GM12878 (cell line): ENCODE measurements around the gene SEC14L1. TPM values are rescaled to one million over a fixed set of nuclear protein-coding genes. Genes with fewer than 3 reads are reported as not detected.

Source experiments
- ATAC-seq: fragments of 200-7000 bp; cut with Tn5 transposase; 3 replicates; pipeline ENCODE4 v1.9.1; 2020; ENCODE audit warnings: mild to moderate bottlenecking, moderate library complexity
- BruUV-seq: library from RNA; stranded (reverse); fragments of 400-500 nt; replicated peaks from 2 replicates; lab custom pipeline; 2021; lab: Mats Ljungman, UMichigan
- CTCF ChIA-PET: fragments of 300-600 bp; sonication (Branson Sonifier 250); formaldehyde crosslinking; extraction: SDS; loops from one replicate; lab custom pipeline; 2021; ENCODE audit warnings: inconsistent platforms; lab: Yijun Ruan, JAX
- POLR2A ChIA-PET: fragments of 350-600 bp; formaldehyde crosslinking; extraction: SDS; loops from one replicate; lab custom pipeline; 2021; ENCODE audit warnings: inconsistent platforms; lab: Charles Lee
- RAD21 ChIA-PET: fragments of 300-600 bp; sonication (Branson Sonifier 250); formaldehyde crosslinking; loops from one replicate; lab custom pipeline; 2023; ENCODE audit warnings: antibody characterized with exemption; ENCODE audit not compliant: unreplicated experiment; lab: Charles Lee
- SMC1A ChIA-PET: fragments of 300-600 bp; sonication (Branson Sonifier 250); formaldehyde crosslinking; loops from one replicate; lab custom pipeline; 2023; ENCODE audit not compliant: unreplicated experiment, uncharacterized antibody; lab: Charles Lee
- DNase-seq: peaks from one replicate; pipeline ENCODE4 v3.0.0-alpha.2; 2011; ENCODE audit warnings: low read depth, low spot score
- FAIRE-seq: peaks from 3 replicates; lab custom pipeline; 2011; peaks lifted over from hg19 to GRCh38; lab: Jason Lieb, UNC
- H2AFZ ChIP-seq: 2 replicates; pipeline ENCODE4 v1.6.0; 2011; ENCODE audit warnings: low read depth, low read length, control low read depth; ENCODE audit not compliant: control insufficient read depth
- H3K27ac ChIP-seq: 2 replicates; pipeline ENCODE4 v1.5.1; 2011; ENCODE audit warnings: control low read depth; ENCODE audit not compliant: control insufficient read depth, insufficient read depth
- H3K27me3 ChIP-seq, 2 experiments: replicated peaks in 1 of 2; 2 replicates each; pipeline versions ENCODE4 v1.6.0 to v1.6.1; 2011; ENCODE audit warnings: low read length in 1 of 2; ENCODE audit not compliant: control insufficient read depth in 2 of 2, insufficient read depth in 2 of 2
- H3K36me3 ChIP-seq, 2 experiments: 2 replicates each; pipeline ENCODE4 v1.5.1; 2011; ENCODE audit warnings: low read length in 1 of 2; ENCODE audit not compliant: control insufficient read depth in 2 of 2, insufficient read depth in 2 of 2
- H3K4me1 ChIP-seq: 2 replicates; pipeline ENCODE4 v1.6.1; 2011; ENCODE audit warnings: mild to moderate bottlenecking, low read length, moderate library complexity, mixed read lengths; ENCODE audit not compliant: control insufficient read depth, insufficient read depth
- H3K4me2 ChIP-seq: 2 replicates; pipeline ENCODE4 v1.6.0; 2011; ENCODE audit warnings: control low read depth; ENCODE audit not compliant: control insufficient read depth, insufficient read depth
- H3K4me3 ChIP-seq: fragments of 200-600 bp; sonication (generic); 2 replicates; pipeline ENCODE4 v1.5.1; 2016
- H3K79me2 ChIP-seq: 2 replicates; pipeline ENCODE4 v1.6.0; 2011; ENCODE audit warnings: low read length; ENCODE audit not compliant: control insufficient read depth, insufficient read depth
- H3K9ac ChIP-seq: 2 replicates; pipeline ENCODE4 v1.8.0; 2011; ENCODE audit warnings: low read length, control low read depth, mixed read lengths; ENCODE audit not compliant: control insufficient read depth, insufficient read depth
- H3K9me3 ChIP-seq: replicated peaks from 3 replicates; pipeline ENCODE4 v1.5.1; 2011; ENCODE audit warnings: mild to moderate bottlenecking, low read length; ENCODE audit not compliant: control insufficient read depth, insufficient read depth
- H4K20me1 ChIP-seq: 2 replicates; pipeline ENCODE4 v1.6.0; 2011; ENCODE audit not compliant: control insufficient read depth, insufficient read depth
- ATF3 ChIP-seq: IDR thresholded peaks from 2 replicates; pipeline ENCODE4 v1.6.1; 2011; ENCODE audit warnings: low read depth, mild to moderate bottlenecking, low read length, moderate library complexity, borderline replicate concordance; ENCODE audit errors: extremely low read depth
- EGR1 ChIP-seq, 2 experiments: IDR thresholded peaks; 1 replicate in 1 of 2; 2 replicates in 1 of 2; pipeline ENCODE4 v1.6.1; 2011 to 2012; ENCODE audit warnings: low read depth in 2 of 2, low read length in 2 of 2, borderline replicate concordance in 1 of 2, mild to moderate bottlenecking in 1 of 2, moderate library complexity in 1 of 2
- GABPA ChIP-seq: IDR thresholded peaks from 2 replicates; pipeline ENCODE4 v1.6.1; 2014; ENCODE audit warnings: antibody characterized with exemption, low read depth, mild to moderate bottlenecking, inconsistent platforms
- IRF4 ChIP-seq: IDR thresholded peaks from 2 replicates; pipeline ENCODE4 v1.6.1; 2011; ENCODE audit warnings: low read depth, low read length
- ZNF24 ChIP-seq: fragments of 450-650 bp; IDR thresholded peaks from 2 replicates; pipeline ENCODE4 v1.6.1; 2017; ENCODE audit warnings: antibody characterized with exemption, mild to moderate bottlenecking
- ZZZ3 ChIP-seq: IDR thresholded peaks from 2 replicates; pipeline ENCODE4 v1.6.1; 2011; ENCODE audit warnings: low read depth; ENCODE audit not compliant: control insufficient read depth, insufficient read length
- WGBS: methylation state at CpG from one replicate; pipeline ENCODE4 v1.1.6; 2016; ENCODE audit warnings: low lambda C conversion rate; ENCODE audit not compliant: insufficient replicate concordance, insufficient coverage; ENCODE audit errors: missing lambda C conversion rate; 5-methylcytosine and 5-hydroxymethylcytosine counted together
- in situ Hi-C: fragments of 300-500 bp; cut with MboI; formaldehyde crosslinking; loops from 9 replicates; pipeline ENCODE4 v1.14.3; 2018; ENCODE audit warnings: mixed read lengths
- intact Hi-C: fragments of 100-400 bp; cut with micrococcal nuclease; formaldehyde crosslinking; loops from one replicate; pipeline ENCODE4 v1.14.2; 2022; ENCODE audit not compliant: unreplicated experiment
- polyA plus RNA-seq, 11 experiments: library from polyadenylated mRNA; depleted of rRNA in 4 of 11; unstranded in 6 of 11; stranded (reverse) in 5 of 11; fragments of >200 nt; fragmentation: Nextera tagmentation in 4 of 11; fragmentation: Illumina TruSeq in 1 of 11; extraction: Ambion mirVana in 4 of 11; extraction: Trizol in 1 of 11; gene quantifications; 1 replicate in 1 of 11; 2 replicates in 10 of 11; pipeline versions ENCODE4 v1.2.1 to v1.2.3, GENCODE V29; 2011 to 2016; ENCODE audit warnings: inconsistent platforms in 2 of 11, missing spikeins in 2 of 11, low read depth in 1 of 11
- total RNA-seq, 4 experiments: library from RNA; depleted of rRNA in 3 of 4; stranded (reverse); fragments of >200 nt in 3 of 4; fragmentation: Illumina TruSeq in 1 of 4; extraction: Trizol in 1 of 4; gene quantifications; 2 replicates each; pipeline versions ENCODE4 v1.2.1 to v1.2.3, GENCODE V29; 2013 to 2021

Gene SEC14L1
- total and polyA plus RNA-seq, 10 of the 15 experiments (the other 5 are each of a cell fraction or from before 2014, with no cell fraction given) = 6.3 to 66.1 (median 33.5) TPM

GRCh38 chr17:77116371-77116860, 24.4 kb upstream of the SEC14L1 start:
- Histone ChIP-seq H3K36me3 (no peaks in the 10 kb centered on the region), H3K27me3 (no peaks in the 10 kb centered on the region), H3K4me2 (no peak overlapping the region), H3K9me3 (no peaks in the 10 kb centered on the region), H3K79me2 (no peaks in the 10 kb centered on the region), H3K4me3 (no peak overlapping the region), H4K20me1 (no peaks in the 10 kb centered on the region), H3K9ac (no peak overlapping the region), H3K4me1 (peaks cover 3% of the 10 kb centered on the region; the same call in 1 of the 2 replicates), H2AFZ (no peak overlapping the region), H3K27ac (no peak overlapping the region)
- ChIA-PET RAD21 (no interaction called here), POLR2A (no interaction called here), CTCF (no interaction called here), SMC1A (no interaction called here)
- DNase-seq (no peak), ATAC-seq (no peak), FAIRE-seq (no peak)
- TF ChIP-seq IRF4 (no peak), GABPA (no peak), ZZZ3 (no peak), ZNF24 (no peak), EGR1 (IDR thresholded peaks at IDR 0.05; ENCODE audit: borderline replicate concordance in 1 of 2, low read depth in 2 of 2, low read length in 2 of 2) (no peak)
- 11% methylated on average over 3 of the region's 3 CpGs for WGBS
- no TSS peak for BruUV-seq
- intact Hi-C loops = no loop called here
- in situ Hi-C loops = no loop called here

- DNase-seq (no peak), ATAC-seq (no peak), FAIRE-seq (no peak)
- Histone ChIP-seq H3K9me3 (no peaks in the 10 kb centered on the region), H2AFZ (no peak overlapping the region), H3K36me3 (no peaks in the 10 kb centered on the region), H4K20me1 (no peaks in the 10 kb centered on the region), H3K79me2 (no peaks in the 10 kb centered on the region), H3K4me1 (peaks cover 3% of the 10 kb centered on the region; the same call in 1 of the 2 replicates), H3K4me3 (no peak overlapping the region), H3K27ac (no peak overlapping the region), H3K9ac (no peak overlapping the region), H3K4me2 (no peak overlapping the region), H3K27me3 (no peaks in the 10 kb centered on the region)
- no TSS peak for BruUV-seq
- intact Hi-C loops (no loop called here), in situ Hi-C loops (no loop called here)
- ChIA-PET RAD21 (no interaction called here), SMC1A (no interaction called here), POLR2A (no interaction called here), CTCF (no interaction called here)
- 58% methylated on average over 4 of the region's 4 CpGs for WGBS
- TF ChIP-seq ATF3 = no peak
These were observed 23.4 kb upstream of the SEC14L1 start for GRCh38 chr17:77117415-77117814.
